H9 (cell line): Measurements from ENCODE around the gene SLCO2A1. TPM values are rescaled to one million over a fixed set of nuclear protein-coding genes. Genes with fewer than 3 reads are reported as not detected.

Source experiments
- DNase-seq: peaks from one replicate; pipeline ENCODE4 v3.0.0-alpha.2; 2017
- H2AFZ ChIP-seq: one replicate; pipeline ENCODE4 v1.6.1; 2013; ENCODE audit warnings: mild to moderate bottlenecking, low read length, control low read depth, moderate library complexity
- H2AK5ac ChIP-seq: 2 replicates; pipeline ENCODE4 v1.6.1; 2013; ENCODE audit warnings: low read length, control low read depth, mixed read lengths; ENCODE audit not compliant: insufficient read length
- H2BK120ac ChIP-seq: one replicate; pipeline ENCODE4 v1.6.1; 2013; ENCODE audit warnings: low read depth, mild to moderate bottlenecking, low read length, control low read depth, inconsistent platforms; ENCODE audit not compliant: poor library complexity, severe bottlenecking
- H2BK12ac ChIP-seq: 2 replicates; pipeline ENCODE4 v1.6.1; 2013; ENCODE audit warnings: low read length, control low read depth, mixed read lengths, low read depth; ENCODE audit not compliant: insufficient read length
- H2BK15ac ChIP-seq: 2 replicates; pipeline ENCODE4 v1.6.1; 2013; ENCODE audit warnings: low read depth, low read length, control low read depth
- H2BK20ac ChIP-seq: one replicate; pipeline ENCODE4 v1.6.1; 2013; ENCODE audit warnings: low read depth, mild to moderate bottlenecking, low read length, control low read depth, inconsistent platforms; ENCODE audit not compliant: poor library complexity, severe bottlenecking
- H2BK5ac ChIP-seq: 2 replicates; pipeline ENCODE4 v1.6.1; 2013; ENCODE audit warnings: low read length, control low read depth, mixed read lengths; ENCODE audit not compliant: insufficient read length
- H3K14ac ChIP-seq: 2 replicates; pipeline ENCODE4 v1.6.1; 2013; ENCODE audit warnings: low read length, control low read depth; ENCODE audit not compliant: insufficient read depth
- H3K18ac ChIP-seq: 2 replicates; pipeline ENCODE4 v1.6.1; 2013; ENCODE audit warnings: low read depth, mild to moderate bottlenecking, mixed read lengths, low read length, control low read depth; ENCODE audit not compliant: insufficient read length
- H3K23ac ChIP-seq: 2 replicates; pipeline ENCODE4 v1.6.1; 2013; ENCODE audit warnings: low read length, control low read depth, mixed read lengths, low read depth; ENCODE audit not compliant: insufficient read length
- H3K23me2 ChIP-seq: 2 replicates; pipeline ENCODE4 v1.6.1; 2013; ENCODE audit warnings: low read depth, mild to moderate bottlenecking, mixed read lengths, low read length, control low read depth; ENCODE audit not compliant: insufficient read length, poor library complexity, severe bottlenecking
- H3K27ac ChIP-seq: 2 replicates; pipeline ENCODE4 v1.5.1; 2013; ENCODE audit warnings: low read length, control low read depth, mixed read lengths, low read depth; ENCODE audit not compliant: insufficient read length
- H3K27me3 ChIP-seq: 2 replicates; pipeline ENCODE4 v1.6.1; 2013; ENCODE audit warnings: low read length, control low read depth, inconsistent platforms; ENCODE audit not compliant: insufficient read depth
- H3K4ac ChIP-seq: 2 replicates; pipeline ENCODE4 v1.6.1; 2013; ENCODE audit warnings: low read depth, mild to moderate bottlenecking, control low read depth, inconsistent platforms, low read length, moderate library complexity
- H3K4me1 ChIP-seq: 2 replicates; pipeline ENCODE4 v1.6.1; 2013; ENCODE audit warnings: low read length, control low read depth, inconsistent platforms; ENCODE audit not compliant: insufficient read depth
- H3K4me2 ChIP-seq: 2 replicates; pipeline ENCODE4 v1.6.1; 2013; ENCODE audit warnings: low read length, control low read depth, mixed read lengths; ENCODE audit not compliant: insufficient read length, insufficient read depth
- H3K56ac ChIP-seq: 2 replicates; pipeline ENCODE4 v1.6.1; 2013; ENCODE audit warnings: low read depth, mild to moderate bottlenecking, mixed read lengths, low read length, control low read depth; ENCODE audit not compliant: insufficient read length
- H3K79me1 ChIP-seq: 2 replicates; pipeline ENCODE4 v1.6.1; 2013; ENCODE audit warnings: low read depth, mild to moderate bottlenecking, moderate library complexity, low read length, control low read depth, inconsistent platforms; ENCODE audit not compliant: insufficient read depth, poor library complexity, severe bottlenecking
- H3K79me2 ChIP-seq: 2 replicates; pipeline ENCODE4 v1.6.1; 2013; ENCODE audit warnings: low read length, control low read depth, inconsistent platforms; ENCODE audit not compliant: insufficient read depth
- H3K9ac ChIP-seq: 2 replicates; pipeline ENCODE4 v1.6.1; 2013; ENCODE audit warnings: low read length, control low read depth, mixed read lengths; ENCODE audit not compliant: insufficient read length; ENCODE audit errors: extremely low read depth
- H3K9me3 ChIP-seq: one replicate; pipeline ENCODE4 v1.6.1; 2013; ENCODE audit warnings: low read depth, low read length, inconsistent platforms; ENCODE audit not compliant: control insufficient read depth
- H3T11ph ChIP-seq: one replicate; pipeline ENCODE4 v1.6.1; 2013; ENCODE audit warnings: mild to moderate bottlenecking, low read length, control low read depth, inconsistent platforms
- H4K20me1 ChIP-seq: one replicate; pipeline ENCODE4 v1.6.1; 2013; ENCODE audit not compliant: control insufficient read depth, insufficient read length, insufficient read depth
- H4K5ac ChIP-seq: 2 replicates; pipeline ENCODE4 v1.6.1; 2013; ENCODE audit warnings: low read depth, mild to moderate bottlenecking, mixed read lengths, low read length, control low read depth; ENCODE audit not compliant: insufficient read length
- H4K8ac ChIP-seq: replicated peaks from 2 replicates; pipeline ENCODE4 v1.6.1; 2013; ENCODE audit warnings: low read length, control low read depth, mixed read lengths, low read depth; ENCODE audit not compliant: insufficient read length
- H4K91ac ChIP-seq: 2 replicates; pipeline ENCODE4 v1.6.1; 2013; ENCODE audit warnings: low read depth, mild to moderate bottlenecking, moderate library complexity, mixed read lengths, low read length, control low read depth; ENCODE audit not compliant: insufficient read length
- H3K27ac Mint-ChIP-seq, 3 experiments: 2 replicates in 2 of 3; 3 replicates in 1 of 3; pipeline ENCODE4 v1.8.0; 2020 to 2021; ENCODE audit warnings: mixed read lengths in 3 of 3, mild to moderate bottlenecking in 1 of 3, moderate library complexity in 1 of 3
- H3K27me3 Mint-ChIP-seq: 2 replicates; pipeline ENCODE4 v1.8.0; 2021; ENCODE audit warnings: low read depth, mild to moderate bottlenecking, moderate library complexity, mixed read lengths
- H3K36me3 Mint-ChIP-seq, 3 experiments: 2 replicates in 2 of 3; 3 replicates in 1 of 3; pipeline ENCODE4 v1.8.0; 2020 to 2021; ENCODE audit warnings: low read depth in 3 of 3, mixed read lengths in 3 of 3; ENCODE audit not compliant: insufficient read depth in 1 of 3
- H3K4me1 Mint-ChIP-seq, 2 experiments: 2 replicates each; pipeline ENCODE4 v1.8.0; 2020; ENCODE audit warnings: mixed read lengths in 2 of 2
- H3K4me3 Mint-ChIP-seq, 2 experiments: 2 replicates in 1 of 2; 3 replicates in 1 of 2; pipeline ENCODE4 v1.8.0; 2020 to 2021; ENCODE audit warnings: mild to moderate bottlenecking in 2 of 2, mixed read lengths in 2 of 2, moderate library complexity in 1 of 2
- H3K9me3 Mint-ChIP-seq, 2 experiments: 2 replicates in 1 of 2; 3 replicates in 1 of 2; pipeline ENCODE4 v1.8.0; 2020; ENCODE audit warnings: mild to moderate bottlenecking in 2 of 2, mixed read lengths in 2 of 2, moderate library complexity in 1 of 2
- CTCF ChIP-seq: fragments of 200-600 bp; sonication (generic); conservative IDR thresholded peaks from 3 replicates; pipeline ENCODE4 v1.8.0; 2021; ENCODE audit warnings: antibody characterized with exemption, mild to moderate bottlenecking
- WGBS: extraction: QIAGEN DNeasy Blood & Tissue Kit; methylation state at CpG from one replicate; pipeline ENCODE4 v1.1.7; 2013; ENCODE audit warnings: missing lambda C conversion rate, low lambda C conversion rate, mixed read lengths; ENCODE audit not compliant: insufficient read length; ENCODE audit errors: extremely low coverage; 5-methylcytosine and 5-hydroxymethylcytosine counted together
- total RNA-seq: library from RNA; stranded (reverse); gene quantifications from 2 replicates; pipeline ENCODE4 v1.2.1, GENCODE V29; 2021

Gene SLCO2A1
- total RNA-seq, 1 experiment from 2014 or later, result 0.98 TPM

GRCh38 chr3:133881492-133881891 lies 148.2 kb downstream of the SLCO2A1 start:
- Histone ChIP-seq H2BK120ac (no peak overlapping the region), H3K79me1 (no peaks in the 10 kb centered on the region), H2BK15ac (no peak overlapping the region), H3K56ac (no peak overlapping the region), H4K91ac (no peak overlapping the region), H2BK20ac (no peak overlapping the region), H3K14ac (no peak overlapping the region), H3K9ac (no peak overlapping the region), H2AFZ (no peak overlapping the region), H4K8ac (no peak overlapping the region), H3K23ac (no peak overlapping the region), H3K27ac (no peak overlapping the region), H3K4me2 (no peak overlapping the region), H2BK5ac (no peak overlapping the region), H3T11ph (no peak overlapping the region), H3K79me2 (no peaks in the 10 kb centered on the region), H3K23me2 (no peaks in the 10 kb centered on the region), H3K18ac (no peak overlapping the region), H2BK12ac (no peak overlapping the region), H3K4me1 (no peaks in the 10 kb centered on the region), H3K4ac (no peak overlapping the region), H3K9me3 (no peaks in the 10 kb centered on the region), H4K5ac (no peak overlapping the region), H4K20me1 (no peaks in the 10 kb centered on the region), H2AK5ac (no peak overlapping the region), H3K27me3 (no peaks in the 10 kb centered on the region)
- WGBS, result no CpG with 5 or more reads among the region's 1 CpG
- no peak for DNase-seq
- Mint-ChIP-seq H3K27ac (no peak overlapping the region), H3K4me1 (no peaks in the 10 kb centered on the region), H3K4me3 (no peak overlapping the region; a peak in 1 of 5 replicates), H3K36me3 (peaks cover 0 to 6% (median 3%) of the 10 kb centered on the region in 3 experiments; a peak in 3 of 7 replicates), H3K9me3 (peaks cover 0 to 12% of the 10 kb centered on the region in 2 experiments; a peak in 4 of 5 replicates), H3K27me3 (peaks cover 3% of the 10 kb centered on the region)
- TF ChIP-seq CTCF, result no peak
